Kidney (tissue), 14 donors: ENCODE measurements around the gene MSMP. TPM values are rescaled to one million over a fixed set of nuclear protein-coding genes. Genes with fewer than 3 reads are reported as not detected.

ENCODE experiments used
- DNase-seq, 5 donors: peaks; one replicate each; pipeline ENCODE4 v3.0.0-alpha.2; 2013 to 2020
- FAIRE-seq: peaks from 2 replicates; lab custom pipeline; 2012; peaks lifted over from hg19 to GRCh38; lab: Jason Lieb, UNC
- H3K27ac ChIP-seq, 2 donors: one replicate each; pipeline ENCODE4 v1.7.0; 2013; ENCODE audit warnings: low read depth in 2 of 2, low read length in 2 of 2, inconsistent platforms in 1 of 2
- H3K27me3 ChIP-seq: one replicate; pipeline ENCODE4 v1.7.1; 2013; ENCODE audit warnings: low read length, inconsistent platforms; ENCODE audit not compliant: control insufficient read depth, insufficient read depth
- H3K36me3 ChIP-seq, 3 donors: one replicate each; pipeline versions ENCODE4 v1.7.0 to v1.7.1; 2013; ENCODE audit warnings: low read length in 3 of 3, control low read depth in 1 of 3, inconsistent platforms in 1 of 3; ENCODE audit not compliant: insufficient read depth in 3 of 3, control insufficient read depth in 2 of 3
- H3K4me1 ChIP-seq, 3 donors: one replicate each; pipeline versions ENCODE4 v1.7.0 to v1.7.1; 2013; ENCODE audit warnings: low read length in 3 of 3, inconsistent platforms in 1 of 3, low read depth in 1 of 3; ENCODE audit not compliant: control insufficient read depth in 2 of 3, insufficient read depth in 2 of 3
- H3K4me3 ChIP-seq, 3 donors: one replicate each; pipeline versions ENCODE4 v1.7.0 to v1.8.1; 2013; ENCODE audit warnings: low read length in 3 of 3, control low read depth in 1 of 3, inconsistent platforms in 1 of 3
- H3K9ac ChIP-seq, 3 donors: one replicate each; pipeline versions ENCODE4 v1.7.0 to v1.7.1; 2013; ENCODE audit warnings: low read length in 3 of 3, control low read depth in 1 of 3, inconsistent platforms in 1 of 3
- H3K9me3 ChIP-seq, 3 donors: one replicate each; pipeline versions ENCODE4 v1.7.0 to v1.7.1; 2013; ENCODE audit warnings: low read length in 3 of 3, control low read depth in 1 of 3, inconsistent platforms in 1 of 3; ENCODE audit not compliant: control insufficient read depth in 2 of 3, insufficient read depth in 1 of 3
- CTCF ChIP-seq: IDR thresholded peaks from 3 replicates; pipeline ENCODE4 v1.5.1; 2012; ENCODE audit warnings: mild to moderate bottlenecking, moderate library complexity, borderline replicate concordance; ENCODE audit not compliant: insufficient read depth; ENCODE audit errors: extremely low read depth
- intact Hi-C: fragments of 100-400 bp; cut with DNase I; formaldehyde crosslinking; loops from one replicate; pipeline ENCODE4 v1.11.1; 2022
- polyA plus RNA-seq: library from polyadenylated mRNA; stranded (reverse); fragments of 350-450 nt; fragmentation: Illumina TruSeq; extraction: RNeasy Lipid Tissue Mini Kit (QIAGEN cat#74804); gene quantifications from one replicate; pipeline ENCODE4 v1.2.3, GENCODE V29; 2014; ENCODE audit warnings: low read depth, low replicate concordance; ENCODE audit not compliant: insufficient read depth
- total RNA-seq: library from RNA; stranded (reverse); fragmentation: NEBNext Ultra II Directional; extraction: Animal tissue kit (Norgen Biotek cat#: 25700); gene quantifications from one replicate; pipeline ENCODE4 v1.2.1, GENCODE V29; 2021
- donor health status: control.
- donor health status: control.
- donor health status: control.
- donor health status: control.
- donor health status: control.
- donor health status: DM: yes; HTN: yes; CAD: no.
- donor health status: Normal renal cell carcinoma (clear cell type).

MSMP gene
- total and polyA plus RNA-seq, 2 donors from 2014 or later: 0.47 TPM; not detected in 1

- no peaks in the 10 kb centered on the region for H3K9me3 ChIP-seq
- intact Hi-C loops: loop anchor here (5.0 kb wide), 1 partner anchor 89 kb away; no protein-coding TSS in a partner anchor
- no peak overlapping the region for H3K27ac ChIP-seq
- no peak for DNase-seq
- H3K4me1 ChIP-seq: peaks cover 0 to 9% (median 3%) of the 10 kb centered on the region in 3 donors
- H3K27me3 ChIP-seq: no peaks in the 10 kb centered on the region
- FAIRE-seq: no peak
- no peaks in the 10 kb centered on the region for H3K36me3 ChIP-seq
- H3K9ac ChIP-seq: no peak overlapping the region
- TF ChIP-seq CTCF: no peak
- no peak overlapping the region for H3K4me3 ChIP-seq
These were observed 39.4 kb upstream of the MSMP start for GRCh38 chr9:35793461-35793860.

- Histone ChIP-seq H3K36me3 (no peaks in the 10 kb centered on the region), H3K9ac (no peak overlapping the region), H3K4me3 (no peak overlapping the region), H3K4me1 (peaks cover 0 to 9% (median 3%) of the 10 kb centered on the region in 3 donors), H3K9me3 (no peaks in the 10 kb centered on the region), H3K27me3 (no peaks in the 10 kb centered on the region), H3K27ac (no peak overlapping the region)
- no peak for TF ChIP-seq CTCF
- FAIRE-seq: no peak
- intact Hi-C loops: loop anchor here (5.0 kb wide), 1 partner anchor 89 kb away; no protein-coding TSS in a partner anchor
- DNase-seq: no peak
These were observed 38.8 kb upstream of the MSMP start for GRCh38 chr9:35792826-35793225.

- intact Hi-C loops: loop anchor here (5.0 kb wide), 1 partner anchor 90 kb away; no protein-coding TSS in a partner anchor
These were observed 38.1 kb upstream of the MSMP start for GRCh38 chr9:35792024-35792813.

More at GRCh38 chr9:35792024-35792813, 38.1 kb upstream of the MSMP start:
- H3K27ac ChIP-seq: no peak overlapping the region
- no peaks in the 10 kb centered on the region for H3K36me3 ChIP-seq
- no peak for TF ChIP-seq CTCF
- no peak overlapping the region for H3K4me3 ChIP-seq
- DNase-seq (peak in 1 of 5 donors; percentile 54), FAIRE-seq (no peak)
- H3K9me3 ChIP-seq: no peaks in the 10 kb centered on the region
- H3K4me1 ChIP-seq: peaks cover 0 to 9% (median 3%) of the 10 kb centered on the region in 3 donors
- H3K27me3 ChIP-seq: no peaks in the 10 kb centered on the region
- H3K9ac ChIP-seq: no peak overlapping the region
